ENCODE data around the gene CACNG4. TPM values are rescaled to one million over a fixed set of nuclear protein-coding genes. Genes with fewer than 3 reads are reported as not detected.

Gene CACNG4
- total RNA-seq, 1 donor from 2014 or later: not detected

DNA sequence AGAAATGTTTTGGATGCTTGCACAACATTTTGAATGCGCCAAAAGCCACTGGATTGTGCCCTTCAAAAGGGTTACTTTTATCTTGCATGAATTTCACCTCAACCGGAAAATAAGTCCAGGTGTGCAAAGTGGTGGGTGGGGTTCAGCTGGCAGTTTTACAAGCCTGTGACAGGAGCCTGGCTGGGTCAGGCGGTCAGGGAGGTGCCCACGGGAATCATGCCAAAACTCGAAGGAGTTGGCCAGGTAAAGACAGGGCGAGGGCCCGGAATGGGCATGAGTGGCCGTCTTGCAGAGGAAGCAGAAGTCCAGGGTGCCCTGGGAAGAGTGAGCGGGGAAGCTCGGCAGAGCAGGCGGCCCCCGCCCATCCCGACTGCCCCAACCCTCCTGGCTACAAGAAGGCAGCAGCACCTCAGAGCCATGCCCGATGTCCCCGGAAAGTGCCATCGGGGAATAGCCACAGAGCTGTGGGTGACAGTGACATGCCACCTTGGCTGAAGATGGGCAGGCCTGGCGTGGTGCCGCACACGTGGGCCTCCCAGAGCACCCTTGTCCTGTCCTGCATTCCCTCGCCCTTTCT is 60.8 kb downstream of the CACNG4 start:
- TF ChIP-seq, protein P1, sequence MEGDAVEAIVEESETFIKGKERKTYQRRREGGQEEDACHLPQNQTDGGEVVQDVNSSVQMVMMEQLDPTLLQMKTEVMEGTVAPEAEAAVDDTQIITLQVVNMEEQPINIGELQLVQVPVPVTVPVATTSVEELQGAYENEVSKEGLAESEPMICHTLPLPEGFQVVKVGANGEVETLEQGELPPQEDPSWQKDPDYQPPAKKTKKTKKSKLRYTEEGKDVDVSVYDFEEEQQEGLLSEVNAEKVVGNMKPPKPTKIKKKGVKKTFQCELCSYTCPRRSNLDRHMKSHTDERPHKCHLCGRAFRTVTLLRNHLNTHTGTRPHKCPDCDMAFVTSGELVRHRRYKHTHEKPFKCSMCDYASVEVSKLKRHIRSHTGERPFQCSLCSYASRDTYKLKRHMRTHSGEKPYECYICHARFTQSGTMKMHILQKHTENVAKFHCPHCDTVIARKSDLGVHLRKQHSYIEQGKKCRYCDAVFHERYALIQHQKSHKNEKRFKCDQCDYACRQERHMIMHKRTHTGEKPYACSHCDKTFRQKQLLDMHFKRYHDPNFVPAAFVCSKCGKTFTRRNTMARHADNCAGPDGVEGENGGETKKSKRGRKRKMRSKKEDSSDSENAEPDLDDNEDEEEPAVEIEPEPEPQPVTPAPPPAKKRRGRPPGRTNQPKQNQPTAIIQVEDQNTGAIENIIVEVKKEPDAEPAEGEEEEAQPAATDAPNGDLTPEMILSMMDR (IDR thresholded peaks at IDR 0.05; ENCODE audit: insufficient read depth, low read length, severe bottlenecking): no peak
- Histone ChIP-seq H3K27me3 (ENCODE audit: control insufficient read depth, insufficient read depth, low read length) (no peaks in the 10 kb centered on the region), H3K4me3 (ENCODE audit: low read depth, low read length) (no peak overlapping the region), H3K36me3 (ENCODE audit: control insufficient read depth, insufficient read depth, low read length) (no peaks in the 10 kb centered on the region)
- DNase-seq (ENCODE audit: low read depth): no peak
- no peak for FAIRE-seq

DNA sequence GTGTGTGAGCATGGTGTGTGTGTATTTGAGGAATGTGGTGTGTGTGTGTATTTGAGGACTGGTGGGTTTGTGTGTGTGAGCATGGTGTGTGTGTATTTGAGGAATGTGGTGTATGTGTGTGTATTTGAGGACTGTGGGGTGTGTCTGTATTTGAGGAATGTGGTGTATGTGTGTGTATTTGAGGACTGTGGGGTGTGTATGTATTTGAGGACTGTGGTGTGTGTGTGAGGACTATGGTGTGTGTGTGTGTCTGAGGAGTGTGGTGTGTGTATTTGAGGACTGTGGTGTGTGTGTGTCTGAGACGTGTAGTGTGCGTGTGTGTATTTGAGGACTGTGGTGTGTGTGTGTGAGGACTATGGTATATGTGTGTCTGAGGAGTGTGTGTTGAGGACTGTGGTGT is 61.8 kb downstream of the CACNG4 start:
- no peak overlapping the region for H3K4me3 ChIP-seq (ENCODE audit: low read depth, low read length)
- no peaks in the 10 kb centered on the region for H3K36me3 ChIP-seq (ENCODE audit: control insufficient read depth, insufficient read depth, low read length)
- no peaks in the 10 kb centered on the region for H3K27me3 ChIP-seq (ENCODE audit: control insufficient read depth, insufficient read depth, low read length)
- FAIRE-seq: no peak
- DNase-seq (ENCODE audit: low read depth): no peak
- TF ChIP-seq, protein P1 (IDR thresholded peaks at IDR 0.05; ENCODE audit: insufficient read depth, low read length, severe bottlenecking): no peak

GRCh38 chr17:67027031-67027628 is 62.6 kb downstream of the CACNG4 start:
- Histone ChIP-seq H3K4me3 (ENCODE audit: low read depth, low read length) (no peak overlapping the region), H3K27me3 (ENCODE audit: control insufficient read depth, insufficient read depth, low read length) (no peaks in the 10 kb centered on the region), H3K36me3 (ENCODE audit: control insufficient read depth, insufficient read depth, low read length) (no peaks in the 10 kb centered on the region)
- DNase-seq (ENCODE audit: low read depth): peak; percentile 3
- TF ChIP-seq, protein P1 (IDR thresholded peaks at IDR 0.05; ENCODE audit: insufficient read depth, low read length, severe bottlenecking): no peak
- FAIRE-seq: no peak

GRCh38 chr17:67030641-67031040 is 66.1 kb downstream of the CACNG4 start:
- FAIRE-seq: no peak
- DNase-seq (ENCODE audit: low read depth): no peak
- Histone ChIP-seq H3K27me3 (ENCODE audit: control insufficient read depth, insufficient read depth, low read length) (no peaks in the 10 kb centered on the region), H3K36me3 (ENCODE audit: control insufficient read depth, insufficient read depth, low read length) (no peaks in the 10 kb centered on the region), H3K4me3 (ENCODE audit: low read depth, low read length) (no peak overlapping the region)
- TF ChIP-seq, protein P1 (IDR thresholded peaks at IDR 0.05; ENCODE audit: insufficient read depth, low read length, severe bottlenecking): no peak

- no peaks in the 10 kb centered on the region for H3K27me3 ChIP-seq (ENCODE audit: control insufficient read depth, insufficient read depth, low read length)
- no peaks in the 10 kb centered on the region for H3K36me3 ChIP-seq (ENCODE audit: control insufficient read depth, insufficient read depth, low read length)
- DNase-seq (ENCODE audit: low read depth) (no peak), FAIRE-seq (no peak)
- no peak overlapping the region for H3K4me3 ChIP-seq (ENCODE audit: low read depth, low read length)
- TF ChIP-seq, protein P1 (IDR thresholded peaks at IDR 0.05; ENCODE audit: insufficient read depth, low read length, severe bottlenecking): no peak
Observed at GRCh38 chr17:67032382-67032781, 67.9 kb downstream of the CACNG4 start.

DNA sequence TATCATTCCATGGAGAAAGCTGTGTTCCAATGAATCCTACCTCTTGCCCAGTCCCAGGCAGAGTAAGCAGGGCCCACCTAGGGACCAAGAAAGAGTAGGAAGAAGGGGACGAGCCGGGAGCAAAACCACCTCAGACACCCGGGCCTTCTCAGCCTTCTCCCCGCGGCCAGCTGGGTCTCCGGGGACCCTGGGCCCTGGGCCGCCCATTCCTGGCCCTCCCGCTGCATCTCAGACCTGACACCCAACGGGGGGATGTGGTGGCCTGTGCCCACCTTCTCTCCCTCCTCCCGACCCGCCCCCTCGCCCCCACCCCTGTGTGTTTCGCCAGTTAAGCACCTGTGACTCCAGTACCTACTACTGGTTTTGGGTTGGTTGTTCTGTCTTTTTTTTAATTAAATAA is 68.5 kb downstream of the CACNG4 start:
- no peak overlapping the region for H3K4me3 ChIP-seq (ENCODE audit: low read depth, low read length)
- DNase-seq (ENCODE audit: low read depth) (no peak), FAIRE-seq (no peak)
- TF ChIP-seq, protein P1 (IDR thresholded peaks at IDR 0.05; ENCODE audit: insufficient read depth, low read length, severe bottlenecking): no peak
- no peaks in the 10 kb centered on the region for H3K27me3 ChIP-seq (ENCODE audit: control insufficient read depth, insufficient read depth, low read length)
- no peaks in the 10 kb centered on the region for H3K36me3 ChIP-seq (ENCODE audit: control insufficient read depth, insufficient read depth, low read length)
